GM19328 (cell line): ENCODE data around the gene DBF4B.

Source experiments
- ATAC-seq: cut with Tn5 transposase; IDR thresholded peaks from one replicate; pipeline ENCODE4 v1.9.1; 2021; ENCODE audit warnings: mild to moderate bottlenecking, moderate library complexity; ENCODE audit not compliant: unreplicated experiment

DBF4B gene

GRCh38 chr17:44759086-44759915 lies 50.8 kb downstream of the DBF4B start:
- ATAC-seq = no peak

- no peak for ATAC-seq
Measured at GRCh38 chr17:44759916-44760243, 51.4 kb downstream of the DBF4B start.

GRCh38 chr17:44760474-44761308 lies 52.2 kb downstream of the DBF4B start:
- no peak for ATAC-seq

GRCh38 chr17:44761932-44762810 lies 53.7 kb downstream of the DBF4B start:
- ATAC-seq = no peak

GRCh38 chr17:44763170-44763569 lies 54.7 kb downstream of the DBF4B start:
- no peak for ATAC-seq

- ATAC-seq = no peak
Measured at GRCh38 chr17:44765965-44766364, 57.5 kb downstream of the DBF4B start.

GRCh38 chr17:44766409-44767038 lies 58.1 kb downstream of the DBF4B start:
- no peak for ATAC-seq

GRCh38 chr17:44767493-44767892 lies 59.0 kb downstream of the DBF4B start:
- ATAC-seq = no peak

GRCh38 chr17:44768505-44769142 lies 60.2 kb downstream of the DBF4B start:
- no peak for ATAC-seq

- no peak for ATAC-seq
Measured at GRCh38 chr17:44769230-44769629, 60.8 kb downstream of the DBF4B start.

GRCh38 chr17:44769647-44770084 lies 61.2 kb downstream of the DBF4B start:
- ATAC-seq = no peak

- no peak for ATAC-seq
Measured at GRCh38 chr17:44770166-44770925, 61.9 kb downstream of the DBF4B start.

GRCh38 chr17:44772308-44773045 lies 64.0 kb downstream of the DBF4B start:
- no peak for ATAC-seq

- no peak for ATAC-seq
Measured at GRCh38 chr17:44773140-44773539, 64.7 kb downstream of the DBF4B start.

GRCh38 chr17:44774271-44775135 lies 66.0 kb downstream of the DBF4B start:
- no peak for ATAC-seq

GRCh38 chr17:44775136-44775837 lies 66.8 kb downstream of the DBF4B start:
- ATAC-seq = peak; percentile 75
